ENCODE measurements around the gene DKKL1.

DKKL1 gene

DNA sequence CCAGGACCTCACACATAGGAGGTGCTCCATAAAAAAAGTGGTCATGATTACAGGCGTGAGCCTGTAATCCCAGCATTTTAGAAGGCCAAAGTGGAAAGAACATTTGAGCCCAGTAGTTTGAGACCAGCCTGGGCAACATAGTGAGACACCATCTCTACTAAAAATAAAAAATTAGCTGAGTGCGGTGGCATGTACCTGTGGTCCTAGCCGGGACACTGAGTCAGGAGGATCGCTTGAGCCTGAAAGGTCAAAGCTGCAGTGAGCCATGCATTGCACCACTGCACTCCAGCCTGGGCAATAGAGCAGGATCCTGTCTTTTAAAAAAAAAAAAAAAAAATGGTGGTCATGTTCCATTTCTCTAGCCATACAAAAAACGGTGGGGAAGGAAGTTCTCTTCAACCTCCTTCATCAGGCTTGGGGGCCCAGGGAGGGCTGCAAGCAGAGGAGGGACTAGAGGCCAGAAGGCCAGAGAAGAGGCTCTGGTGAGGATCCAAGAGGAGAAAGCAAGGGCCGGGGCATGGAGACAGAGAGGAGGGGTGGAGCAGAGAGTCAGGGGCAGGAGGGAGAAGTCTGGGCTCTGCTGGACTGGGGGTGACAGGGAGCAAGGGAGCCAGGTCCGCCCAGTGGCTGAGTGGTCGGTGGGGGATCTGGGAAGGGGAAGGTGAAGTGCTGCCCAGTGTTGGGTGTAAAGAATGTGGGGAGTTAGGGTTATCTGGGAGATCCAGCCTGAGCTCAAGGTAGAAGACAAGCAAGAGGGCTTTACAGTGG is 33.2 kb downstream of the DKKL1 start:
- DNase-seq = no peak

DNA sequence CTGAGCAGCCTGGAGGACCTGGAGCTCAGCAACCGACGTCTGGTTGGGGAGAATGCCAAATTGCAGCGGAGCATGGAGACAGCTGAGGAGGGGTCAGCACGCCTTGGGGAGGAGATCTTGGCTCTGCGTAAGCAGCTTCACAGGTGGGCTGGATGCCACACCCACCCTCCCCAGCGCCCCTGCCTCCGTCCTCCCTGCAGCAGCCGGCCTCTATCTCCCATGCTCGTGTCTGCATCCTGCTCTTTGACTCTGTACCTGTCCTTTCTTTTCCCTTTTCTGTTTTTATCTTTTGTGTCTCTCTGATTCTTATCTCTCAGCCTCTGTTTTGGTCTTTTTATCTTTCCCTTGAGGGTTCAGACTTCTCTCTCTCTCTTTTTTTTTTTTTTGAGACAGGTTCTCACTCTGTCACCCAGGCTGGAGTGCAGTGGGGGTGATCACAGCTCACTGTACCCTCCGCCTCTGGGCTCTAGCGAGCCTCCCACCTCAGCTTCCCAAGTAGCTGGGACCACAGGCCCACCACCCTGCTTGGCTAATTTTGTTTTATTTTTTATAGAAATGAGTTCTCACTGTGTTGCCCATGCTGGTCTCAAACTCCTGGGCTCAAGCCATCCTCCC is 34.4 kb downstream of the DKKL1 start:
- no peak for DNase-seq

DNA sequence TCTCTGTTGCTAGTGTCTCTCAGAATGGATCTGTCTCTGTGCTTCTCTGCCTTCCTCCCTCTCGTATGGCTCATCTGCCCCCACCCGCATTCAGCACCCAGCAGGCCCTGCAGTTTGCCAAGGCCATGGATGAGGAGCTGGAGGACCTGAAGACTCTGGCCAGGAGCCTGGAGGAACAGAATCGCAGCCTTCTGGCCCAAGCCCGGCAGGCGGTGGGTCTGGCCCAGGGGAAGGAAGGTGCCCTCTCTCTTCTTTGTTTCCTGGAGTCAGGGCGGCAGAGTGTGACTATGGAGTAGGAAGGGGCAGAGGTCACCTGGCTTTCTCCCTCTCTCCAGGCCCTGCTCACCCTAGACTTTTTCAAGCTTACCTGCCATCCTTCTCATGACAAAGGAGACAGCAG is 35.3 kb downstream of the DKKL1 start:
- DNase-seq = no peak

DNA sequence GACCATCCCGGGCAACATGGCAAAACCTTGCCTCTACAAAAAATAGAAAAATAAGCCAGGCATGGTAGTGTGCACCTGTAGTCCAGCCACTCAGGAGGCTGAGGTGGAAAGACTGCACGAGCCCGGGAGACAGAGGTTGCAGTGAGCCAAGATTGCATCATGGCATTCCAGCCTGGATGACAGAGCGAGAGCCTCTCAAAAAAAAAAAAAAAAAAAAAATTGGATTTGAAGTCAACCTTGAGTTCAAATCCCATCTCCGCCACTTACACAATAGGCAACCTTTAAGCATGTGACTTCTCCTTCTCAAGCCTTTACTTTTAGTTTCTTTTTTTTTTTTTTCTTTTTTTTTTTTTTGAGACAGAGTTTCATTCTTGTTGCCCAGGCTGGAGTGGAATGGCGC is 36.4 kb downstream of the DKKL1 start:
- no peak for DNase-seq

DNA sequence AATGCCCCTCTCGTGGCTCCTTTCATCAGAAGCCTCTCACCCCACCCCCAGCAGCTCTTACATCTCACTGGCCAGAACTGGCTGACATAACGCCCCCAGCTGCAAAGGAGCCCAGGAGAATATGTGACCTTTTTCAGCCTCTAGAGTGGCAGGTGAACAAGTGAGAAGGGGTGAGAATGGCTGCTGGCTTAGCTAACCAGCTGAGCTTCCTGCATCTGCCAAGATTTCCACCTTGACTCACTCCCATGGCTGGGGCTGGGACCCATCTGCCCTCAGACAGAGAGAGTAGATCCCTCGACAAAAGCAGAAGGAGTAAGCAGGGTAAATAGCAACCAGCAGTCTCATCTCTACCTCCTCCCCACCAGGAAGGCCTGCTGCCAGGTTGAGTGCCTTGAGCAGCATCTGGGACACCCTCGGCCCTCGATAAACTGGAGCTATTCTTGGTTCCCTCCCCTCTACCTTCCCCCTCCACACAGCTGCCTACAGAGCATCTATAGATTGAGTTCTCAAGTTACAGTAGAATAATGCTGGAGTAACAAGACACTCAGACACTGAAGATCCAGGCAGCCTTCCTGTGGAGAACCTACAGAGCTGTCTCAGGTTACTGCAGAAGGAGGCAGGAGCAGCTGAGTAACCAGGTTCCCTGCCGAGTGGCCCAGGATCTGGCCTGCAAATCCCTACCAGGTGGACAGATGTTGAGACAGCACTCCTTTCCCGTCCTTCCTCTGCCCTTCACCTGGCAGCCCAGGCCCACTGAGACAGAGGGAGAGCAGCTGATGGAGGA is 39.9 kb downstream of the DKKL1 start:
- no peak for DNase-seq

DNA sequence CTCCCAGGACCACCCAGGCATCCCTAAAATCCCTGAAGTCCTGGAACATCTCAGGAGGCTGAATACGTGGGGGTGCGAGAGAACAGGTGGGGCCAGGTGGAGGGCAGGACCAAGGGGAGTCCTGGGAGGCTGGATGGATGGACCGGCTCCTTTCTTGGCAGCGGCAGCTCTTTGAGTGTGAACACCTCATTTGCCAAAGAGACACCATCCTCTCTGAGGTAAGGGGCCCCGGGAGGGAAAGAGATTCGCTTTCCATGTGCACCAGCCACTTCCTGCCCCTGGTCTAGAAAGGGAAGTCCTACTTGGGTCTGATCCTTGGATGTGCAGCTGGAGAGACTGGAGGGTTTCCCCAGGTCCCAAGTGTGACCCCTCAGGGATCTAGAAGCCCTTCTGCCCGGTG is 43.4 kb downstream of the DKKL1 start:
- no peak for DNase-seq

DNA sequence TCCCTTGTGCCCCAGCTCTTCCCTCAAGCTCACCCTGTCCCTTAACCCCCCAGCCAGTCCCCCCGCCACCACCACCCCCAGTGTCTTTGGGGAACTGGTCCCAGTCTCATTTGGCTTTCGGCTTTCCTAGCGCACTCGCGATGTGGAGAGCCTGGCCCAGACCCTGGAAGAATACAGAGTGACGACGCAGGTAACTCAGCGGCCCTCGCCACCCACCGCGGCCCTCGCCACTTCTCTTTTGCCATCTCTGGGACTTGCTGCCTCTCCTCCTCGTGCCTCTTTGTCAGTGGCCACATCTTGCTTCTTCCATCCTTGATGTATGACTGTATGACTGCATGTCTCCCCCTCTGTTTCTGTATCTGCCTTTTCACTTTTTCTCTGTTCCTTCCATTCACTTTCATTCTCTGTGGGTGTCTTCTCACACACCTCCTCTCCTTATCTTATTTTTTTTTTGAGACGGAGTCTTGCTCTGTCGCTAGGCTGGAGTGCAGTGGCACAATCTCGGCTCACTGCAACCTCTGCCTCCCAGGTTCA is 43.9 kb downstream of the DKKL1 start:
- DNase-seq = no peak

DNA sequence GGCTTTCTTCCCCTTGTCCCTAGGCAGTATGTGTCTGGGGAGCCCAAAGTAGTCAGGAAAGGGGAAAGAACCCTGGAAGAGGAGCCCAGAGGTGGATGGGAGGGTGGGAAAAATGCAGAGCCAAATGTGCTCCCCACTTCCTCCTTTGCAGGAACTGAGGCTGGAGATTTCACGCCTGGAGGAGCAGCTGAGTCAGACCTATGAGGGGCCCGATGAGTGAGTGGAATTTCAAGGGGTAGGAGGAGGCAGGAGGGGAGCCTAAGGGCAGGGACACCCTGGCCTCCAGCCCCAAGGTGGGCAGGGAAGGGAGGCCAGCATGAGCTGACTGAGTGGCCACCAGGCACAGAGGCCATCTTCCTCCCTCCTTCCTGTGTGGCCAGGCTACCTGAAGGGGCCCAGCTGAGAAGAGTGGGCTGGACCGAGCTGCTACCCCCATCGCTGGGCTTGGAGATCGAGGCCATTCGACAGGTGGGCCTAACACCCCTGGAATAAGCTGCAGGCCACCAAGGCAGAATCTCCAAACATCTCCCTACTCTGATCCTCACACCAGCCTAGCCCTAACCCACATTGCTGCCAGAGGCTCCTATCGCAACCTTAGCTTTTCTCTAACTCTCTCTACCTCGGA is 45.3 kb downstream of the DKKL1 start:
- no peak for DNase-seq

DNA sequence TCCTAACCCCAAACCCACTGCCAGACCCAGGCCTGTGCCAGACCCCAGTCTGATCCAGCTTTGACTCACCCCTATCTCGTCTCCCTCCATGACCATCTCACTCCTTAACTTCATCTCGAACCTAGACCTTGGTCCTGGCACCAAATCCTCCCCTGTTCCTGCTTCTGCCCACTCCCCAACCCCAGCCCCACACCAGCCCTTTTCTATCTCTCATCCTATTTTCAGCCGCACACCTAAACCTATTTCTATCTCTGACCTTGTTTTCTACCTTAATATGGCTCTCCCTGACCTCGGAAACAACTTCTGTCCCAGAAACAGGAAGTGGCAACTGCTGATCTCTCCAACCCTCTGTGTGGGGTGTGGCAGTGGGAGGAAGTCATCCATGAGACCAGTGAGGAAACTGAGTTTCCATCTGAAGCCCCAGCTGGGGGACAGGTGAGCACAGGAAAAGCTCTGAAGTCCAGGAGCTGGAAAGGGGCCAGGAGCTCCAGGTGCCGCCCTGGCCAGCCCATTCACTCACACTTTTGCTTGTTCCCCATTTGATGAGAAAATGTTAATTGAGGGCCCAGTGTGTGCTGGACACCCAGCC is 45.9 kb downstream of the DKKL1 start:
- no peak for DNase-seq

DNA sequence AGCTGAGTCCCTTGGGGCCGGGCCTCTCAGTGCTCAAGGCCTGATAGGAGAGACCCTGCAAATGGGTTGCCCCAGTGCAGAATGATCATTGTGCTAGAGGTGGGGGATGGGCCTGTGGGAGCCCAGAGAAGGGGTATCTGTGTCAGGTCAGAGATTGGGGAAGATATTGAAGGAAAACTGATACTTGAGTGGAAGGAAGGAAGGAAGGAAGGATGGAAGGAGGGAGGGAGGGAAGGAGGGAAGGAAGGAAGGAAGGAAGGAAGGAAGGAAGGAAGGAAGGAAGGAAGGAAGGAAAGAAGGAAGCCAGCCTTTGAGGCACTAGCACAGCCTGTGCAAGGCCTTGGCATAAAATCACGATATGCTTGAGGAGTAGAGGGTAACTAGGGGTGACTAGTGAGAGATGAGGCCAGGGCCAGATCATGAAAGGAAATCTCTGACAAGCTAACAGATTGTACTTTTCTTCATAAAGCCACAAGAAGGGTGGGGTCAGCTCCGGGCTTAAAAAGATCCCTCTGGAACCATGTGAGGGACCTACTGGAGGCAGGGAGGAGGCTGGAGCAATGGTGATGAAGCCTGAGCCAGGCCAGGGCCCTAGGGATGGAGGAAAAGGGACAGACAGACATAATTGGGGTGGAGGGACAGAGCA is 48.1 kb downstream of the DKKL1 start:
- DNase-seq = no peak

DNA sequence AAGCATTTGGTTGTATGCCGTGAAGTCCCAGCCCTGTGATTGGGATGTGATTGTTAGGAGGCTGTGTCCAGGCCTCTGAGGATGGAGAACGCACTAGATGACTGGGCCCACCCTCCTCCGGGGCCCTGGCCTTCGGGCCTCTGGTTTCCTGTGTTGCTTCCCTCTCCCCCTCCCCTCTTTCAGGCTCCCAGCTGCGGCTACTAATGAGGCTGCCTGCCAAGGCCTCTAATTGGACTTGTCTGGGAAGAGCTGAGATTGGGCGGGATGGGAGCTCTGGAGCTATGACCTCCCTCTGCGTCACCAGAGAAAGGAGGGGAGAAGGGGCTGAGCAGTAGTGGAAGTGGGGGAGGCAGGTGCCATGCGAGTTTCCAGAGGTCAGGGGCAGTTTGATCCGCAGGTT is 49.7 kb downstream of the DKKL1 start:
- DNase-seq = peak; percentile 70

DNA sequence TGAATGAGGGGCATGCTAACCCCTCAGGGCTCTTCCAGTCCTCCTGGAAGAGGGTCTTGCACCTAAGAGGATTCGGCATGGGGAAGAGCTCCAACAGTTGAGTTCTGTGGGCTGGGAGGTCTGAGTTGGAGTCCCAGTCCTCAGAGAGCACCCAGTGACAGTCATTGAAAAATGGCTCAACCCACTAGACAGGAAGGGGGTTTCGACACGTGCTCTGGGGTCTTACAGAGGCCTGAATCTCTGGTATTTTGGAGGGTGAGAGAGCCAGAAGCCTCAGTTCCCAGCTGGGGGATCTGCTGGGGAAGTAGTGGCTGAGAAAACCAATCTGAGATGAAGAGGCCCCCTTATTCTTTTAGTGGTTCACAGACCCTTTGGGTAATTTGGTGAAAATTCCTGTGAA is 50.6 kb downstream of the DKKL1 start:
- DNase-seq = no peak

DNA sequence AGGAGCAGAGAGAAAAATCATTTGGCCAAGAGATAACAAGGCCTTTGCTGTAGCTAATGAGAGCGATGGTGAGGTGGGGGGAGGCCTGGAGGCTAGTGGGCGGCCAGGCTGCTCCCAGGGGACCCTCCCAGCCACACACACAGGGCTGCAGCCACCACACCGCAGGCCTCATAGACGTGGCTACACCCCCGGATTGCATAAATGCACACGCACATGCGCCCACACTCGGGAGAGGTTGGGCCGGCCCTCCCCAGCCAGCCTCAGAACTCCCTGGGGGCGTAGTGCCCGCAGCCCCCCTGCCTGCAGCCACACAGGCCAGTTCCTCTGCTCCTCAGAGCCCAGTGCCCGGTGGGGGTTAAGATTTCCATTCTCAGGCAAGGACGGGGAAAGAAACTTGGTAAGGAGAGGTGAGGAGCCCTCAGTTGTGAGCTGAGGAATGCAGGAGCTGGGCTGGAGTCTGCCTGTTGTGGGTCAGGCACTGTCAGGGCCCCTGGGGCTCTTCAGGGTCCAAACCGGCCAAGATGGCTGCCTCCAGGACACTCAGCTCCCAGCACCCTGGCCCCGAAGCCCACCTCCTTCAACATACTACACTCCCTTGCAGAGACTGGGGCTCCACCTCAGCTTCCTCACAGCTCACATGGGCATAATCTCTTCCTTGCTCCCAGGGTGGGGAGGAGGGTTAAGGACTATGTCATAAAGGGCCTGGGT is 51.6 kb downstream of the DKKL1 start:
- peak; percentile 53 for DNase-seq

DNA sequence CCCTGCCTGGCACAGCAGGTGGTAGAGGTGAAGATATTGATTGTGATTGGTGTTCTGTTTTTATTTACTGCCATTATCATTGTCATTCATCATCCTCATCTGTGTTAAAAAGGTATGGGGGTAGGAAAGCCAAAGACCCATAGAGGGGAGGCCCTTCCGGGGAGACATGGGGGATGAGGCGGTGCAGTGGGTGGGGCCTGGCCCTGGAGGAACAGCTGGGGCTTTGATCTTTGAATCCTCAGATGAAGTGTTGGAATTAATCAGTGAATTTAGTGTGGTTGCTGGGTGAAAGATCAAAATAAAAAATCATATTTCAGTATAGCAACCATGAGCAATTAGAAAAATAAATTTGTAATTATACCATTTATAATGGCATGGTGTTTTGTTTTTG is 52.1 kb downstream of the DKKL1 start:
- no peak for DNase-seq

DNA sequence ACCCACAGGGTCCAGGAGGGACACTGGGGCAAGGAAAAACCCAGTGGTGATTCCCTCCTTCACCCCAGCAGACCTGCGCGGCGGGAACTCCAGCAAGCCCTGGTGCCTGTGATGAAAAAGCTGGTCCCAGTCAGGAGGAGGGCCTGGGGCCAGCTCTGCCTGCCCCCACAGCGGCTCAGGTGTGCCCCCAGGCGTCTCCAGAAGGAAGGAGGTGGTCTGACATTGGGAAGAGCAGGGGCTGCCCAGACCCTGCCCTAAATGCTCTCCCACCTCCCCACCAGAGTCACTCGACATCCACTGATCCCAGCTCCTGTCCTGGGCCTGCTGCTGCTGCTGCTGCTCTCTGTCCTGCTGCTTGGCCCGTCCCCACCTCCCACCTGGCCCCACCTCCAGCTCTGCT is 53.4 kb downstream of the DKKL1 start:
- DNase-seq = no peak

DNA sequence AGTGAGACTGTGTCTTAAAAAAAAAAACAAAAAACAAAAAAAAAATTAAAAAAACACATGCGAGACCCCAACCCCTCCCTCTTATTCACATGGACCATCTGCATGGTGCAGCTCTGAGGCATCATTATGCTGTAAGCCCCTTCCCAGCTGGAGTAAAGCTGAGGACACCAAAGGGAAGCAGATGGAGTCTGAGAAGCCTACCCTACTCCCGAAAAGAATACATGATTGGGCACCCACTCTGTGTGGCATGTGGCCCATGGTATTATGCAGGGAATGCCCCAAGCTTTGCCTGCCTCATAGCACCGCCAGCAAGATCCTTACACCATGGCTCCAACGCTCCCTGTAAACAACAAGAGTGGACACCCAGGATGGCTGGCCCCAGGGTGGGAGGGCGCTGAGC is 54.8 kb downstream of the DKKL1 start:
- DNase-seq = no peak

DNA sequence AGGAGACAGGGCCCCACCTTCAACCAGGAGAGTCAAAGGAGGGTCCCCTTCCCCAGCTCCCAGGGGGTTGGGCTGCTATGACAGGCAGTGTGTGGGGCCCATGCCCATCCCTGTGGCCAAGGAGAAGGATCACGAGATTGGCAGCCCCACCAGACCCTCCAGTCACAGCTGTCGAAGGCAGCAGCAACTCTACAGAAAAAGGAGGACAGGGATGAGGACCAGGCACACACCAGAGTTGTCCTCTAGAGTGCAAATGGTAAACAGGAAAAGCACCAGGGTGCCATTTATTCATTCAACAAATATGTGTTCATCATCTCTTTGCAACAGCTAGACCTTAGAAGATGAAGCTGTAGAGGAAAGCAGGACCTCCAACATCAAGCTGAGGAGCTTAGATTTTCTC is 55.5 kb downstream of the DKKL1 start:
- DNase-seq = no peak

DNA sequence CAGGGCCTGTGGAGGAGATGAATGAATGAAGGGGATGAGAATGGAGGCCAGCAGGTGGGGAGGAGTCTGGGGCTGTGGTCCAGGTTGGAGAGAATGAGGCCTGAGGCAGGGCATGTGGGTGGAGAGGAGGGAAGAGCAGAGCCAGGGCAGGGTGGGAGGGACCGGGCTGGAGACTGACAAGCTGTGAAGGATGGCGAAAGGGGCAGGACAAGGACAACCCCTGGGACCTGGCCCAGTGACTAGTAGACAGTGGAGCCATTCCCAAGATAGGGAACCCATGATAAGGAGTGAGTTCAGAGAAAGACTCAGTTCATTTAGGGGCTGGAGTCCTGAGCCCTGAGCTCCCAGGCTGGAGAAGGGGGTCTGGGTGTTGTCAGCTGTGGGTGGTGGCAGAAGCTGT is 56.5 kb downstream of the DKKL1 start:
- DNase-seq = no peak

DNA sequence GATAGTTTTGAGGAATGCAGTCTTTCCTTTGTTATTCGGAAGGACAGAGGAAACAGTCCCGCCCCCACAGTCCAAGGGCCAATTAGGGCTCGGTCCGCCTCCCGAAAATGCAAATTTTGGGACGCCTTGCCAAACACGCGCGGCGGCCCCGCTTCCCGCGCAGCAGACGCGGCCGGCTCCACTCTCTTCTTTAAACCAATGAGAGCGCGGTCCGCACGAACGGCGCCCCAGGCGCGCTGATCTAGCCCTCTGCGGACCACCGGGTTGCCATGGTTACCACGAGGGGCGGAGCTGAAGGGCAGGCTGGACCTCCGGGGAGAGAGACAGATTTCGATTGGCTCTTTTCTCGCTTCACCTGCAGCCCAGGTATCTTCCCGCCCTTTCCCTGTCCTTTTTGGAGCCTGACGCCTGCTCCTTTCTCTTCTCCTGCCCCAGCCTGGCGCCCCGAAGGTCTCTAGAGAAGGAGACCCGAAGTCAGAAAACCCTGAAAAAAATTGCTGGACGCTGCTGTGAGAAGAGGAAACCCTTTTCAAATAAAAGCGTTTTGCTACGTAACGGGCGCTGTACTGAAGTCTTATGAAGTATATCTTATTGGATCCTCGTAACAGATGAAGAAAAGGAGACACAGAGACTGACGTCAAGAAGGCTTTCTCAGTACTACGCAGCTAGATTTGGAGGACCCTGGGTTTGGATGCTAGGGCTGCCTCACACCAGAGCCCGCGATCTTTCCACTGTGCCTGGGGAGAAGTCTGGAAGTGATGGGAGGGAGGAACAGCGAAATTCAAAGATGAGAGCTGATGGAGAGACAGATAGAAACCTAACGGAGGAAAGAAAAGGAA is 57.6 kb downstream of the DKKL1 start:
- DNase-seq = peak; percentile 79

DNA sequence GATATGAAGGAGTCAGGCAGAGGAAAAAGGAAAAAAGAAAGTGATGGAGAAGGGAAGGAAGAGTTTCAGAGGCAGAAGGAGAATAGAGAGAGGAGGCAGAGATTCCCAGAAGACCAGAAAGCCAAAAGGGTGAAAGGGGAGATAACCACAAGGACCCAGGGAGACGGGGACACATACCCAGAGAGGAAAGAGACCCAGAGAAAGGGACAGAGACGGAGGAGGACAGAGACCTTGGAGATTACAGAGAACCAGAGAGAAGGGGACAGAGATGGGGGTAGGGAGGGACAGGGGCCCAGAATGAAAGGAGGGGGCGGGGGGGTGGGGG is 58.2 kb downstream of the DKKL1 start:
- no peak for DNase-seq

Measured in femur (tissue), 1 donor.